ENCODE results near the gene GLIPR1.
"Not testable (repeated sequence)": the region's sequence is repeated elsewhere in the genome, so short reads cannot be mapped to it uniquely, and the experiment has no call there.

GLIPR1 gene

GRCh38 chr12:75457191-75457590 is 23.4 kb upstream of the GLIPR1 start:
- H3K4me3 ChIP-seq (replicated peaks; ENCODE audit: low read depth, low read length): no peak overlapping the region
- TF ChIP-seq CTCF (IDR thresholded peaks at IDR 0.05; ENCODE audit: low read depth, low read length, missing control alignments): no peak
- DNase-seq (ENCODE audit: extremely low read depth, low read depth): no peak

GRCh38 chr12:75457866-75458265 is 22.7 kb upstream of the GLIPR1 start:
- DNase-seq (ENCODE audit: extremely low read depth, low read depth); H3K4me3 ChIP-seq (replicated peaks; ENCODE audit: low read depth, low read length): not testable (repeated sequence)

GRCh38 chr12:75459755-75460154 is 20.8 kb upstream of the GLIPR1 start:
- no peak for TF ChIP-seq CTCF (IDR thresholded peaks at IDR 0.05; ENCODE audit: low read depth, low read length, missing control alignments)
- H3K4me3 ChIP-seq (replicated peaks; ENCODE audit: low read depth, low read length): no peak overlapping the region
- no peak for DNase-seq (ENCODE audit: extremely low read depth, low read depth)

- no peak for DNase-seq (ENCODE audit: extremely low read depth, low read depth)
- H3K4me3 ChIP-seq (replicated peaks; ENCODE audit: low read depth, low read length): no peak overlapping the region
- no peak for TF ChIP-seq CTCF (IDR thresholded peaks at IDR 0.05; ENCODE audit: low read depth, low read length, missing control alignments)
Observed at GRCh38 chr12:75460204-75460603, 20.4 kb upstream of the GLIPR1 start.

GRCh38 chr12:75471902-75472890 is 8.4 kb upstream of the GLIPR1 start:
- DNase-seq (ENCODE audit: extremely low read depth, low read depth): no peak
- no peak for TF ChIP-seq CTCF (IDR thresholded peaks at IDR 0.05; ENCODE audit: low read depth, low read length, missing control alignments)
- H3K4me3 ChIP-seq (replicated peaks; ENCODE audit: low read depth, low read length): no peak overlapping the region

GRCh38 chr12:75474116-75474515 is 6.4 kb upstream of the GLIPR1 start:
- no peak for TF ChIP-seq CTCF (IDR thresholded peaks at IDR 0.05; ENCODE audit: low read depth, low read length, missing control alignments)
- H3K4me3 ChIP-seq (replicated peaks; ENCODE audit: low read depth, low read length): no peak overlapping the region
- DNase-seq (ENCODE audit: extremely low read depth, low read depth): no peak

- no peak for DNase-seq (ENCODE audit: extremely low read depth, low read depth)
- H3K4me3 ChIP-seq (replicated peaks; ENCODE audit: low read depth, low read length): no peak overlapping the region
- no peak for TF ChIP-seq CTCF (IDR thresholded peaks at IDR 0.05; ENCODE audit: low read depth, low read length, missing control alignments)
Observed at GRCh38 chr12:75476071-75476470, 4.5 kb upstream of the GLIPR1 start.
